ENCODE results near the gene KCNMA1.

DNA sequence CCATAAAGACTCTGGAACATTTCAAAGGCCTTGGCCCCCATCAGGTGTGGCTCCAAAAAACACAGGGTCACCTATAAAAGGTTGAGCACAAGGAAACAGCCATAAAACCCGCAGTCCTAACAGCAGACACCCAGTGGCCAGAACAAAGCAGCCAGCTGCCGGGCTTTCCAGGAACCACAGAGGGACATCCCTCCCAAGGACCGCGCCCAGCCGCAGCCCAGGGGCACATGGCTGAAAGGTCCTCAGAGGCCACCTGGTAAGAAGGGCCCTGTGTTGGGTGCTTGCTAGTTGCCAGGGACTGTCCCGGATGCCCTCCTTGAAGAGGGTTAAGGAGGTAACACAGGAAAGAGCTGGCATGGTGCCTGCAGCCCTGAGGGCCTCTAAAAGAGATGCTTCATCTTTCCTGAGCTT lies 32.7 kb downstream of the KCNMA1 start:
- TF ChIP-seq, protein P1, sequence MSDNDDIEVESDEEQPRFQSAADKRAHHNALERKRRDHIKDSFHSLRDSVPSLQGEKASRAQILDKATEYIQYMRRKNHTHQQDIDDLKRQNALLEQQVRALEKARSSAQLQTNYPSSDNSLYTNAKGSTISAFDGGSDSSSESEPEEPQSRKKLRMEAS (IDR thresholded peaks at IDR 0.05), result no peak
- TF ChIP-seq TEAD4 (IDR thresholded peaks at IDR 0.05) (no peak), TAF1 (IDR thresholded peaks at IDR 0.05; ENCODE audit: low read depth) (no peak), NFIC (IDR thresholded peaks at IDR 0.05) (no peak), YY1 (IDR thresholded peaks at IDR 0.05; ENCODE audit: low read depth) (no peak), EP300 (IDR thresholded peaks at IDR 0.05; ENCODE audit: borderline replicate concordance) (no peak), ZBTB7A (IDR thresholded peaks at IDR 0.05; ENCODE audit: low read depth) (no peak), EGR1 (IDR thresholded peaks at IDR 0.05) (no peak), FOXM1 (IDR thresholded peaks at IDR 0.05; ENCODE audit: borderline replicate concordance, low read depth) (no peak), RAD21 (IDR thresholded peaks at IDR 0.05; ENCODE audit: low read depth) (no peak), CEBPB (IDR thresholded peaks at IDR 0.05) (no peak)
- TF ChIP-seq, protein P2, sequence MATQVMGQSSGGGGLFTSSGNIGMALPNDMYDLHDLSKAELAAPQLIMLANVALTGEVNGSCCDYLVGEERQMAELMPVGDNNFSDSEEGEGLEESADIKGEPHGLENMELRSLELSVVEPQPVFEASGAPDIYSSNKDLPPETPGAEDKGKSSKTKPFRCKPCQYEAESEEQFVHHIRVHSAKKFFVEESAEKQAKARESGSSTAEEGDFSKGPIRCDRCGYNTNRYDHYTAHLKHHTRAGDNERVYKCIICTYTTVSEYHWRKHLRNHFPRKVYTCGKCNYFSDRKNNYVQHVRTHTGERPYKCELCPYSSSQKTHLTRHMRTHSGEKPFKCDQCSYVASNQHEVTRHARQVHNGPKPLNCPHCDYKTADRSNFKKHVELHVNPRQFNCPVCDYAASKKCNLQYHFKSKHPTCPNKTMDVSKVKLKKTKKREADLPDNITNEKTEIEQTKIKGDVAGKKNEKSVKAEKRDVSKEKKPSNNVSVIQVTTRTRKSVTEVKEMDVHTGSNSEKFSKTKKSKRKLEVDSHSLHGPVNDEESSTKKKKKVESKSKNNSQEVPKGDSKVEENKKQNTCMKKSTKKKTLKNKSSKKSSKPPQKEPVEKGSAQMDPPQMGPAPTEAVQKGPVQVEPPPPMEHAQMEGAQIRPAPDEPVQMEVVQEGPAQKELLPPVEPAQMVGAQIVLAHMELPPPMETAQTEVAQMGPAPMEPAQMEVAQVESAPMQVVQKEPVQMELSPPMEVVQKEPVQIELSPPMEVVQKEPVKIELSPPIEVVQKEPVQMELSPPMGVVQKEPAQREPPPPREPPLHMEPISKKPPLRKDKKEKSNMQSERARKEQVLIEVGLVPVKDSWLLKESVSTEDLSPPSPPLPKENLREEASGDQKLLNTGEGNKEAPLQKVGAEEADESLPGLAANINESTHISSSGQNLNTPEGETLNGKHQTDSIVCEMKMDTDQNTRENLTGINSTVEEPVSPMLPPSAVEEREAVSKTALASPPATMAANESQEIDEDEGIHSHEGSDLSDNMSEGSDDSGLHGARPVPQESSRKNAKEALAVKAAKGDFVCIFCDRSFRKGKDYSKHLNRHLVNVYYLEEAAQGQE (IDR thresholded peaks at IDR 0.05; ENCODE audit: low read depth), result no peak

Measured in Ishikawa (cell line).